SK-N-MC (cell line): ENCODE measurements around the gene ADGRL3.

Experiments used
- EZH2 ChIP-seq: fragments of 200-600 bp; sonication (generic); IDR thresholded peaks from one replicate; pipeline ENCODE4 v1.6.1; 2017; ENCODE audit warnings: antibody characterized with exemption
- POLR2AphosphoS5 ChIP-seq: IDR thresholded peaks from 2 replicates; pipeline ENCODE4 v1.6.1; 2012; ENCODE audit warnings: mild to moderate bottlenecking, low read depth, low read length, borderline replicate concordance

DNA sequence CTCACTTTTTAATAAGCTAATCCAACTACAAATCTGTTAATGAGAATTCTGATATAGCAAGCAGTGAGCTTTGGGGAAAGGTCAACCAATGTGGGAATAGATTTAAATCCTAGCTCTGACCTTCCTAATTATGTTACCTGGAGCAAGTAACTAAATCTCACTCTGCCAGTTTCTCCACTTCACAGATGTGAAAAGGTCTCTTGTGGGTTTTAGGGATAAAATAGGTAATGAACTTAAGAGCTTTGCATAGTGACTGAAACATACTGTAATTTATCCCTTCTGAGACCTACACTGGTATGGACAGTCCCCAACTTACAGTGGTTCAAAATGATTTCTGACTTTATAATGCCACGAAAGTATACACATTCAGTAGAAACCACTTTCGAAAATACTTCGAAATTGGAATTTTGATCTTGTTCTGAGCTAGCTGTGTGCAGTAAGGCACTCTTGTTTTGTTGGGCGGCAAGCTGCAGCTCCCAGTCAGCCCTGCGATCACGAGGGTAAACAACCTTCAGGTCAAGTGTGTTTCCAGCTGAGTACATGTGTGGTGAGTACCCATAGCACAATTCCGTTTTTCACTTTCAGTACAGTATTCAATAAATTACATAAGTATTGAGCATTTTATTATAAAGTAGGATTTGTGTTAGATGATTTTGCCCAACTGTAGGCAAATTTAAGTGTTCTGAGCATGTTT is 93.7 kb downstream of the ADGRL3 start:
- no peak for TF ChIP-seq EZH2
- TF ChIP-seq POLR2AphosphoS5: no peak
